HG02642 (cell line): ENCODE results near the gene TRPC4.

Experiments
- ATAC-seq: cut with Tn5 transposase; IDR thresholded peaks from one replicate; pipeline ENCODE4 v1.9.1; 2021; ENCODE audit warnings: mild to moderate bottlenecking; ENCODE audit not compliant: unreplicated experiment, poor library complexity

The TRPC4 gene

GRCh38 chr13:37869756-37870488 lies at the start of gene TRPC4:
Gene TRPC4, minus strand, starts transcription at chr13:37869772. Its CDS starts 86,439 bp downstream, at chr13:37783333.
- ATAC-seq = no peak

GRCh38 chr13:37918751-37919150 lies 49.2 kb upstream of the TRPC4 start:
- ATAC-seq = no peak

- no peak for ATAC-seq
Observed at GRCh38 chr13:37918116-37918714, 48.6 kb upstream of the TRPC4 start.

GRCh38 chr13:37914781-37915391 lies 45.3 kb upstream of the TRPC4 start:
- ATAC-seq = no peak

GRCh38 chr13:37910790-37911189 lies 41.2 kb upstream of the TRPC4 start:
- no peak for ATAC-seq

- ATAC-seq = no peak
Observed at GRCh38 chr13:37906880-37907279, 37.3 kb upstream of the TRPC4 start.

- no peak for ATAC-seq
Observed at GRCh38 chr13:37905736-37906135, 36.2 kb upstream of the TRPC4 start.

- no peak for ATAC-seq
Observed at GRCh38 chr13:37899753-37900152, 30.2 kb upstream of the TRPC4 start.

GRCh38 chr13:37893321-37893720 lies 23.7 kb upstream of the TRPC4 start:
- no peak for ATAC-seq

GRCh38 chr13:37889820-37890219 lies 20.2 kb upstream of the TRPC4 start:
- ATAC-seq = no peak

- no peak for ATAC-seq
Observed at GRCh38 chr13:37889102-37889501, 19.5 kb upstream of the TRPC4 start.

GRCh38 chr13:37886879-37887278 lies 17.3 kb upstream of the TRPC4 start:
- no peak for ATAC-seq

GRCh38 chr13:37884674-37885073 lies 15.1 kb upstream of the TRPC4 start:
- ATAC-seq = no peak

- ATAC-seq = no peak
Observed at GRCh38 chr13:37884026-37884425, 14.5 kb upstream of the TRPC4 start.

GRCh38 chr13:37878921-37879320 lies 9.3 kb upstream of the TRPC4 start:
- ATAC-seq = no peak

- no peak for ATAC-seq
Observed at GRCh38 chr13:37878496-37878895, 8.9 kb upstream of the TRPC4 start.

- ATAC-seq = no peak
Observed at GRCh38 chr13:37870895-37871550, 1.5 kb upstream of the TRPC4 start.

GRCh38 chr13:37870489-37870845 lies 895 bp upstream of the TRPC4 start:
- ATAC-seq = no peak

GRCh38 chr13:37869506-37869755 lies 141 bp downstream of the TRPC4 start:
- ATAC-seq = no peak

- no peak for ATAC-seq
Observed at GRCh38 chr13:37868691-37869505, 674 bp downstream of the TRPC4 start.

GRCh38 chr13:37863708-37864107 lies 5.9 kb downstream of the TRPC4 start:
- no peak for ATAC-seq
